SU-DHL-6 (cell line): Measurements from ENCODE around the gene FAM20A.

Source experiments
- CTCF ChIP-seq: fragments of 200-600 bp; sonication (generic); IDR thresholded peaks from one replicate; pipeline ENCODE4 v1.5.1; 2017; ENCODE audit warnings: antibody characterized with exemption, mild to moderate bottlenecking, low read length, moderate library complexity; ENCODE audit not compliant: insufficient read depth, poor library complexity, severe bottlenecking
- EZH2phosphoT487 ChIP-seq: fragments of 200-600 bp; sonication (generic), shearing (Covaris generic); conservative IDR thresholded peaks from 2 replicates; pipeline ENCODE4 v1.6.1; 2018; ENCODE audit warnings: mild to moderate bottlenecking, antibody characterized with exemption, low read length, moderate library complexity, mixed read lengths

DNA sequence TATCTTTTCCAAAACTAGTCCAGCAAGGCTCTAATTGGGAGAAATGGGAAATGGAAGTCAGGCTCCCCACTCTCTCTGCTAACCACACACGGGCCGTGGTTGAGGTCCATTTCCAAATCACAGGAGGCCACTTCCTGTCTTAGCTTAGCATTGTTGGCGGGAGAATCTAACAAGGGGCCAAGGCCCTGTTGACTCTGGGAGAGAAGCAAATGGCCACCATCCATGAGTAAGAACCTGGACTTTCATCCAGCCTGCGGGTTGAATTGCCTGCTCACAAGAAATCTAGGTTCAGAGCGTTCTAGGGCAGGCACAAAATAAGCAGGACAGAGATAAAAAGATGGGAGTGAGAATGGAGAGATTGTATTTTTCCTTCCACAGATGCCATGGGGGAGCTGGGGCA is 5.7 kb downstream of the FAM20A start:
- TF ChIP-seq CTCF (no peak), EZH2phosphoT487 (no peak)
